ENCODE results near the gene GPR18.

DNA sequence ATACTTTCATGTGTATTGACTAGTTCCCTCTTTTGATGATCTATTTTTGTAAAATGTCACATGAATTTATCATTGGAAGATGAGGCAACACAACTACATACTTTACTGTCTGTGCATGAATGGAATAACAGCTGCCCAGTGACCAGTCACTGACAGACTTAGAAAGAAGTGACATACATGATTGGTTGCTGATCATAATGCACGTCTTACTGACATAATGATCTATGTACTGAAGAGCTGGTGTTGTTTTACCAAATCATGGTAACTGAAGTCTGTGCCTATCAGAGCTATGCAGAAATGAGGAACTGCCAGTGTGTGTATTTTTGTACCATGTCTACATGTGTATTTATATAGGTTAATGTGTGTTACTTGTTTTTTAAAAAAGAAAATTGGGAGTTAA lies 26.5 kb downstream of the GPR18 start:
- TF ChIP-seq CTCF (conservative IDR thresholded peaks at IDR 0.05; ENCODE audit: low read depth, low read length) = no peak
- TF ChIP-seq, protein P1, sequence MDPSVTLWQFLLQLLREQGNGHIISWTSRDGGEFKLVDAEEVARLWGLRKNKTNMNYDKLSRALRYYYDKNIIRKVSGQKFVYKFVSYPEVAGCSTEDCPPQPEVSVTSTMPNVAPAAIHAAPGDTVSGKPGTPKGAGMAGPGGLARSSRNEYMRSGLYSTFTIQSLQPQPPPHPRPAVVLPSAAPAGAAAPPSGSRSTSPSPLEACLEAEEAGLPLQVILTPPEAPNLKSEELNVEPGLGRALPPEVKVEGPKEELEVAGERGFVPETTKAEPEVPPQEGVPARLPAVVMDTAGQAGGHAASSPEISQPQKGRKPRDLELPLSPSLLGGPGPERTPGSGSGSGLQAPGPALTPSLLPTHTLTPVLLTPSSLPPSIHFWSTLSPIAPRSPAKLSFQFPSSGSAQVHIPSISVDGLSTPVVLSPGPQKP (IDR thresholded peaks at IDR 0.05; ENCODE audit: borderline replicate concordance, low read depth, low read length) = no peak
- no peak for TF ChIP-seq CEBPB (IDR thresholded peaks at IDR 0.05; ENCODE audit: low read depth, low read length)
- TF ChIP-seq POLR2A (IDR thresholded peaks at IDR 0.05; ENCODE audit: low read depth, low read length) = no peak
- no peak for TF ChIP-seq CHD1 (IDR thresholded peaks at IDR 0.05; ENCODE audit: low read depth, low read length)
- no peak for TF ChIP-seq RCOR1 (IDR thresholded peaks at IDR 0.05; ENCODE audit: insufficient replicate concordance, low read length)
- TF ChIP-seq, protein P2, sequence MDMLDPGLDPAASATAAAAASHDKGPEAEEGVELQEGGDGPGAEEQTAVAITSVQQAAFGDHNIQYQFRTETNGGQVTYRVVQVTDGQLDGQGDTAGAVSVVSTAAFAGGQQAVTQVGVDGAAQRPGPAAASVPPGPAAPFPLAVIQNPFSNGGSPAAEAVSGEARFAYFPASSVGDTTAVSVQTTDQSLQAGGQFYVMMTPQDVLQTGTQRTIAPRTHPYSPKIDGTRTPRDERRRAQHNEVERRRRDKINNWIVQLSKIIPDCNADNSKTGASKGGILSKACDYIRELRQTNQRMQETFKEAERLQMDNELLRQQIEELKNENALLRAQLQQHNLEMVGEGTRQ (IDR thresholded peaks at IDR 0.05; ENCODE audit: low read depth, low read length) = no peak

All from IMR-90 (cell line).